Measurements from ENCODE around the gene VPS51. TPM values are rescaled to one million over a fixed set of nuclear protein-coding genes. Genes with fewer than 3 reads are reported as not detected.

VPS51 gene
- polyA plus RNA-seq, 3 donors = 37.2 to 77.3 (median 39.4) TPM

- Histone ChIP-seq H3K4me1 (ENCODE audit: control insufficient read depth in 1 of 2, insufficient read depth in 2 of 2, low read length in 2 of 2) (peaks cover 16 to 22% of the 10 kb centered on the region in 2 donors), H3K27ac (ENCODE audit: low read depth in 1 of 2, low read length in 2 of 2) (peak overlapping the region in 1 of 2 donors; percentile 45), H3K4me2 (replicated peaks; ENCODE audit: extremely low read depth, low read length, poor library complexity, severe bottlenecking) (no peak overlapping the region), H3K9ac (ENCODE audit: insufficient read depth, low read length, poor library complexity, severe bottlenecking) (no peak overlapping the region), H4K20me1 (ENCODE audit: insufficient read depth, low read length) (no peaks in the 10 kb centered on the region), H3K9me3 (replicated peaks in 1 of 2; ENCODE audit: control insufficient read depth in 1 of 2, insufficient read depth in 1 of 2, low read length in 2 of 2) (no peaks in the 10 kb centered on the region), H3K27me3 (ENCODE audit: control insufficient read depth in 2 of 2, insufficient read depth in 2 of 2, low read length in 2 of 2) (no peaks in the 10 kb centered on the region), H3K36me3 (replicated peaks in 1 of 2; ENCODE audit: control insufficient read depth in 1 of 2, insufficient read depth in 2 of 2, low read length in 2 of 2) (peaks cover 5 to 18% of the 10 kb centered on the region in 2 donors), H2AFZ (ENCODE audit: insufficient read depth, low read depth, low read length, poor library complexity, severe bottlenecking) (peak overlapping the region; percentile 17), H3K79me2 (ENCODE audit: insufficient read depth, low read length) (peaks cover 55% of the 10 kb centered on the region), H3K4me3 (replicated peaks in 1 of 3; ENCODE audit: low read depth in 2 of 3, low read length in 3 of 3) (no peak overlapping the region)
- TF ChIP-seq CTCF (IDR thresholded peaks at IDR 0.05) = peak; percentile 71
- peak overlapping the region in 6 of 7 donors; percentile 3 to 71 (median 58) for H3K27ac Mint-ChIP-seq
- peaks cover 30% of the 10 kb centered on the region for H3K4me1 Mint-ChIP-seq
- WGBS (ENCODE audit: insufficient coverage) = 55% methylated on average over 3 of the region's 3 CpGs
- no peaks in the 10 kb centered on the region for H3K9me3 Mint-ChIP-seq
- H3K36me3 Mint-ChIP-seq = peaks cover 7 to 38% of the 10 kb centered on the region in 2 donors
- no peak overlapping the region for H3K4me3 Mint-ChIP-seq
- H3K27me3 Mint-ChIP-seq (ENCODE audit: low read depth in 3 of 3) = no peaks in the 10 kb centered on the region
- peak; percentile 38 to 53 (median 42) for DNase-seq
- intact Hi-C loops (cut with micrococcal nuclease) = no loop called here
These were observed 17.9 kb upstream of the VPS51 start for GRCh38 chr11:65078151-65078550.

GRCh38 chr11:65078786-65079342 is 17.1 kb upstream of the VPS51 start:
- peaks cover 0 to 2% (median 0%) of the 10 kb centered on the region in 7 donors for H3K9me3 Mint-ChIP-seq

More at GRCh38 chr11:65078786-65079342, 17.1 kb upstream of the VPS51 start:
- no peaks in the 10 kb centered on the region for H3K9me3 ChIP-seq (replicated peaks in 1 of 2; ENCODE audit: control insufficient read depth in 1 of 2, insufficient read depth in 1 of 2, low read length in 2 of 2)
- H3K4me3 ChIP-seq (replicated peaks in 1 of 3; ENCODE audit: low read depth in 2 of 3, low read length in 3 of 3) = no peak overlapping the region
- peaks cover 35% of the 10 kb centered on the region for H3K4me1 Mint-ChIP-seq
- H3K4me3 Mint-ChIP-seq = no peak overlapping the region
- TF ChIP-seq CTCF (IDR thresholded peaks at IDR 0.05) = no peak
- no peaks in the 10 kb centered on the region for H4K20me1 ChIP-seq (ENCODE audit: insufficient read depth, low read length)
- peak overlapping the region in 5 of 7 donors; percentile 49 to 71 (median 65) for H3K27ac Mint-ChIP-seq
- intact Hi-C loops (cut with micrococcal nuclease) = no loop called here
- no peak overlapping the region for H3K9ac ChIP-seq (ENCODE audit: insufficient read depth, low read length, poor library complexity, severe bottlenecking)
- H3K36me3 ChIP-seq (replicated peaks in 1 of 2; ENCODE audit: control insufficient read depth in 1 of 2, insufficient read depth in 2 of 2, low read length in 2 of 2) = peaks cover 5 to 18% of the 10 kb centered on the region in 2 donors
- H3K4me2 ChIP-seq (replicated peaks; ENCODE audit: extremely low read depth, low read length, poor library complexity, severe bottlenecking) = no peak overlapping the region
- H3K27ac ChIP-seq (ENCODE audit: low read depth in 1 of 2, low read length in 2 of 2) = peak overlapping the region in 1 of 2 donors; percentile 45
- peaks cover 63% of the 10 kb centered on the region for H3K79me2 ChIP-seq (ENCODE audit: insufficient read depth, low read length)
- no peak overlapping the region for H2AFZ ChIP-seq (ENCODE audit: insufficient read depth, low read depth, low read length, poor library complexity, severe bottlenecking)
- WGBS (ENCODE audit: insufficient coverage) = 100% methylated on average over 5 of the region's 9 CpGs
- H3K36me3 Mint-ChIP-seq = peaks cover 7 to 38% of the 10 kb centered on the region in 2 donors
- DNase-seq = no peak
- no peaks in the 10 kb centered on the region for H3K27me3 ChIP-seq (ENCODE audit: control insufficient read depth in 2 of 2, insufficient read depth in 2 of 2, low read length in 2 of 2)
- peaks cover 22 to 29% of the 10 kb centered on the region in 2 donors for H3K4me1 ChIP-seq (ENCODE audit: control insufficient read depth in 1 of 2, insufficient read depth in 2 of 2, low read length in 2 of 2)
- H3K27me3 Mint-ChIP-seq (ENCODE audit: low read depth in 3 of 3) = no peaks in the 10 kb centered on the region
